HG03135 (cell line): ENCODE results near the gene FOXN3.
A peak's percentile ranks its signal among the peaks of the same experiment; 100 is the strongest.
"Not testable (repeated sequence)": the region's sequence is repeated elsewhere in the genome, so short reads cannot be mapped to it uniquely, and the experiment has no call there.

Experiments used
- ATAC-seq: cut with Tn5 transposase; IDR thresholded peaks from one replicate; pipeline ENCODE4 v1.9.1; 2021; ENCODE audit warnings: mild to moderate bottlenecking, moderate library complexity; ENCODE audit not compliant: unreplicated experiment

FOXN3 gene

GRCh38 chr14:89307409-89307808 lies 109.6 kb downstream of the FOXN3 start:
- ATAC-seq: no peak

- peak; percentile 42 for ATAC-seq
Measured at GRCh38 chr14:89304972-89305703, 111.9 kb downstream of the FOXN3 start.

GRCh38 chr14:89304561-89304960 lies 112.5 kb downstream of the FOXN3 start:
- ATAC-seq: no peak

- peak; percentile 64 for ATAC-seq
Measured at GRCh38 chr14:89303456-89304435, 113.3 kb downstream of the FOXN3 start.

GRCh38 chr14:89302396-89302950 lies 114.6 kb downstream of the FOXN3 start:
- ATAC-seq: no peak

GRCh38 chr14:89299587-89299986 lies 117.4 kb downstream of the FOXN3 start:
- ATAC-seq: no peak

GRCh38 chr14:89298056-89298834 lies 118.8 kb downstream of the FOXN3 start:
- ATAC-seq: no peak

- no peak for ATAC-seq
Measured at GRCh38 chr14:89296281-89296745, 120.7 kb downstream of the FOXN3 start.

- no peak for ATAC-seq
Measured at GRCh38 chr14:89294872-89295271, 122.2 kb downstream of the FOXN3 start.

GRCh38 chr14:89294469-89294868 lies 122.6 kb downstream of the FOXN3 start:
- not testable (repeated sequence) for ATAC-seq

GRCh38 chr14:89294060-89294459 lies 123.0 kb downstream of the FOXN3 start:
- no peak for ATAC-seq

- no peak for ATAC-seq
Measured at GRCh38 chr14:89293314-89293916, 123.6 kb downstream of the FOXN3 start.

- no peak for ATAC-seq
Measured at GRCh38 chr14:89292579-89293313, 124.3 kb downstream of the FOXN3 start.

GRCh38 chr14:89291351-89291940 lies 125.6 kb downstream of the FOXN3 start:
- ATAC-seq: no peak

GRCh38 chr14:89290813-89291212 lies 126.2 kb downstream of the FOXN3 start:
- ATAC-seq: no peak

GRCh38 chr14:89289477-89289876 lies 127.6 kb downstream of the FOXN3 start:
- ATAC-seq: no peak

GRCh38 chr14:89288114-89288513 lies 128.9 kb downstream of the FOXN3 start:
- ATAC-seq: no peak

- ATAC-seq: no peak
Measured at GRCh38 chr14:89284333-89285058, 132.5 kb downstream of the FOXN3 start.
